HG02981 (cell line): ENCODE measurements around the gene ZBTB46.

Experiments used
- ATAC-seq: cut with Tn5 transposase; IDR thresholded peaks from one replicate; pipeline ENCODE4 v1.9.1; 2021; ENCODE audit warnings: mild to moderate bottlenecking, moderate library complexity; ENCODE audit not compliant: unreplicated experiment

ZBTB46 gene

GRCh38 chr20:63697357-63697867, 133.7 kb downstream of the ZBTB46 start:
- ATAC-seq: no peak

- no peak for ATAC-seq
These were observed 134.3 kb downstream of the ZBTB46 start, which contains the start of gene TNFRSF6B for GRCh38 chr20:63696628-63697356. TSS of gene TNFRSF6B (plus strand) at chr20:63696652. CDS start at chr20:63696768, 116 bp downstream.

GRCh38 chr20:63696306-63696627, 134.8 kb downstream of the ZBTB46 start:
- ATAC-seq: no peak

- ATAC-seq: no peak
These were observed 135.4 kb downstream of the ZBTB46 start for GRCh38 chr20:63695424-63696305.

GRCh38 chr20:63694584-63695423, 136.3 kb downstream of the ZBTB46 start:
- no peak for ATAC-seq

- ATAC-seq: no peak
These were observed 137.1 kb downstream of the ZBTB46 start for GRCh38 chr20:63693733-63694583.
